Mesenchymal stem cell (in vitro differentiated cells and primary cell): ENCODE results near the gene TMEM44.

Experiments
- DNase-seq: peaks from one replicate; pipeline ENCODE4 v3.0.0-alpha.2; 2013
- H2AFZ ChIP-seq: one replicate; pipeline ENCODE4 v1.6.1; 2013; ENCODE audit warnings: low read depth, mild to moderate bottlenecking, control low read depth, inconsistent platforms, low read length, moderate library complexity
- H2AK5ac ChIP-seq: 2 replicates; pipeline ENCODE4 v1.6.1; 2013; ENCODE audit warnings: low read length, moderate library complexity, mild to moderate bottlenecking, inconsistent platforms; ENCODE audit not compliant: severe bottlenecking
- H2BK120ac ChIP-seq: one replicate; pipeline ENCODE4 v1.6.1; 2013; ENCODE audit warnings: low read depth, mild to moderate bottlenecking, inconsistent platforms, low read length, moderate library complexity
- H2BK12ac ChIP-seq, 2 experiments: one replicate each; pipeline ENCODE4 v1.6.1; 2013; ENCODE audit warnings: inconsistent platforms in 2 of 2, low read length in 2 of 2, mild to moderate bottlenecking in 2 of 2, moderate library complexity in 2 of 2, control low read depth in 1 of 2
- H2BK15ac ChIP-seq: one replicate; pipeline ENCODE4 v1.6.1; 2013; ENCODE audit warnings: mild to moderate bottlenecking, low read depth, inconsistent platforms; ENCODE audit not compliant: poor library complexity, severe bottlenecking
- H2BK5ac ChIP-seq: 2 replicates; pipeline ENCODE4 v1.6.1; 2013; ENCODE audit warnings: low read depth, mild to moderate bottlenecking, low read length, control low read depth, inconsistent platforms; ENCODE audit not compliant: poor library complexity, severe bottlenecking
- H3K14ac ChIP-seq, 2 experiments: one replicate each; pipeline ENCODE4 v1.6.1; 2013; ENCODE audit warnings: inconsistent platforms in 2 of 2, low read length in 2 of 2, control low read depth in 1 of 2, mild to moderate bottlenecking in 1 of 2, moderate library complexity in 1 of 2
- H3K18ac ChIP-seq, 2 experiments: one replicate each; pipeline ENCODE4 v1.6.1; 2013; ENCODE audit warnings: inconsistent platforms in 2 of 2, low read length in 2 of 2, control low read depth in 1 of 2, low read depth in 1 of 2, mild to moderate bottlenecking in 1 of 2
- H3K23ac ChIP-seq, 2 experiments: one replicate each; pipeline ENCODE4 v1.6.1; 2013; ENCODE audit warnings: inconsistent platforms in 2 of 2, low read length in 2 of 2, mild to moderate bottlenecking in 2 of 2, moderate library complexity in 2 of 2, control low read depth in 1 of 2
- H3K27ac ChIP-seq: 2 replicates; pipeline ENCODE4 v1.5.1; 2013; ENCODE audit warnings: mild to moderate bottlenecking, moderate library complexity, low read length, control low read depth, inconsistent platforms; ENCODE audit not compliant: poor library complexity, severe bottlenecking
- H3K27me3 ChIP-seq, 2 experiments: 2 replicates each; pipeline versions ENCODE4 v1.6.1 to v1.7.0; 2013; ENCODE audit warnings: low read length in 2 of 2, mild to moderate bottlenecking in 2 of 2, moderate library complexity in 2 of 2, control low read depth in 1 of 2, inconsistent platforms in 1 of 2; ENCODE audit not compliant: control insufficient read depth in 1 of 2, insufficient read depth in 1 of 2
- H3K36me3 ChIP-seq, 2 experiments: 2 replicates each; pipeline versions ENCODE4 v1.6.1 to v1.7.0; 2013; ENCODE audit warnings: low read length in 2 of 2, control low read depth in 1 of 2, inconsistent platforms in 1 of 2, low read depth in 1 of 2, mild to moderate bottlenecking in 1 of 2; ENCODE audit not compliant: insufficient read depth in 2 of 2, control insufficient read depth in 1 of 2
- H3K4ac ChIP-seq, 2 experiments: one replicate each; pipeline ENCODE4 v1.6.1; 2013; ENCODE audit warnings: inconsistent platforms in 2 of 2, low read length in 2 of 2, mild to moderate bottlenecking in 2 of 2, moderate library complexity in 2 of 2, control low read depth in 1 of 2, low read depth in 1 of 2
- H3K4me1 ChIP-seq: 2 replicates; pipeline ENCODE4 v1.6.1; 2013; ENCODE audit warnings: low read depth, low read length, control low read depth; ENCODE audit not compliant: control insufficient read depth, insufficient read depth
- H3K4me2 ChIP-seq: 2 replicates; pipeline ENCODE4 v1.6.1; 2013; ENCODE audit warnings: low read length, mild to moderate bottlenecking, inconsistent platforms; ENCODE audit not compliant: poor library complexity, severe bottlenecking
- H3K4me3 ChIP-seq, 2 experiments: 2 replicates each; pipeline versions ENCODE4 v1.5.1 to v1.7.0; 2013; ENCODE audit warnings: low read length in 2 of 2, mild to moderate bottlenecking in 2 of 2, control low read depth in 1 of 2, low read depth in 1 of 2; ENCODE audit not compliant: insufficient read depth in 1 of 2
- H3K79me1 ChIP-seq: replicated peaks from 2 replicates; pipeline ENCODE4 v1.6.1; 2013; ENCODE audit warnings: mild to moderate bottlenecking, control low read depth, low read length, inconsistent platforms; ENCODE audit not compliant: poor library complexity, severe bottlenecking
- H3K9ac ChIP-seq: 2 replicates; pipeline ENCODE4 v1.7.0; 2013; ENCODE audit warnings: mild to moderate bottlenecking, low read length, moderate library complexity
- H3K9me3 ChIP-seq: 2 replicates; pipeline ENCODE4 v1.7.0; 2013; ENCODE audit warnings: mild to moderate bottlenecking, low read length; ENCODE audit not compliant: control insufficient read depth
- H4K8ac ChIP-seq: one replicate; pipeline ENCODE4 v1.6.1; 2013; ENCODE audit warnings: inconsistent platforms, mild to moderate bottlenecking, low read length, moderate library complexity
- H4K91ac ChIP-seq: one replicate; pipeline ENCODE4 v1.6.1; 2013; ENCODE audit warnings: mild to moderate bottlenecking, low read length, inconsistent platforms
- WGBS: methylation state at CpG from one replicate; pipeline ENCODE4 v1.1.7; 2013; ENCODE audit warnings: mixed read lengths; 5-methylcytosine and 5-hydroxymethylcytosine counted together

TMEM44 gene

DNA sequence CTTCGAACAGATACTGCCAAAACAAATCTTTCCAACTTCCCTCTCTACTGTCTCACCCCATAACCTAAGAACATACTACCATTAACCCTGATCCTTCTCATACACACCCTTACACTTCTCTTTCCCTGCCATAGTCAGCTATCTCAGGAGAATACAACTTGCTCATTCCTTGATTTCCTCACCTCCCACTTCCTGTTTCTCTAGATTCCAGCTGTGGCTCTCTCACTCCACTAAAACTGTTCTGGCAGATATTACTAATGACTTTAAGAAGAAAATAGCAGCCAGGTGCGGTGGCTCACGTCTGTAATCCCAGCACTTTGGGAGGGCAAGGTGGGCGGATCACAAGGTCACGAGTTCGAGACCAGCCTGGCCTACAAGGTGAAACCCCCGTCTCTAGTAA lies 34.1 kb upstream of the TMEM44 start:
- no peak overlapping the region for H2AK5ac ChIP-seq
- no peaks in the 10 kb centered on the region for H3K9me3 ChIP-seq
- H2BK15ac ChIP-seq, result no peak overlapping the region
- H2BK12ac ChIP-seq, result no peak overlapping the region
- H4K8ac ChIP-seq, result no peak overlapping the region
- DNase-seq, result no peak
- H3K9ac ChIP-seq, result no peak overlapping the region
- H3K23ac ChIP-seq, result no peak overlapping the region
- H3K4me3 ChIP-seq, result no peak overlapping the region
- H3K14ac ChIP-seq, result no peak overlapping the region
- no peak overlapping the region for H2BK5ac ChIP-seq
- 90% methylated on average over 7 of the region's 7 CpGs for WGBS
- no peak overlapping the region for H2AFZ ChIP-seq
- peaks cover 15 to 62% of the 10 kb centered on the region in 2 experiments for H3K36me3 ChIP-seq
- no peak overlapping the region for H4K91ac ChIP-seq
- H3K27ac ChIP-seq, result no peak overlapping the region
- H3K18ac ChIP-seq, result no peak overlapping the region
- H3K4me1 ChIP-seq, result no peaks in the 10 kb centered on the region
- H3K4ac ChIP-seq, result no peak overlapping the region
- H3K4me2 ChIP-seq, result no peak overlapping the region
- no peaks in the 10 kb centered on the region for H3K27me3 ChIP-seq
- peaks cover 22% of the 10 kb centered on the region for H3K79me1 ChIP-seq
- no peak overlapping the region for H2BK120ac ChIP-seq

GRCh38 chr3:194664857-194665256 lies 31.6 kb upstream of the TMEM44 start:
- no peak overlapping the region for H3K9ac ChIP-seq
- no peak overlapping the region for H2BK5ac ChIP-seq
- no peak overlapping the region for H4K8ac ChIP-seq
- 92% methylated on average over 7 of the region's 7 CpGs for WGBS
- H3K79me1 ChIP-seq, result peaks cover 24% of the 10 kb centered on the region
- H3K4me2 ChIP-seq, result no peak overlapping the region
- no peak overlapping the region for H2BK15ac ChIP-seq
- H3K14ac ChIP-seq, result no peak overlapping the region
- no peak overlapping the region for H2AK5ac ChIP-seq
- H3K36me3 ChIP-seq, result peaks cover 20 to 80% of the 10 kb centered on the region in 2 experiments
- H3K4ac ChIP-seq, result no peak overlapping the region
- no peak for DNase-seq
- no peaks in the 10 kb centered on the region for H3K27me3 ChIP-seq
- no peak overlapping the region for H3K4me3 ChIP-seq
- no peak overlapping the region for H3K18ac ChIP-seq
- H3K9me3 ChIP-seq, result no peaks in the 10 kb centered on the region
- no peak overlapping the region for H4K91ac ChIP-seq
- no peak overlapping the region for H2AFZ ChIP-seq
- H3K23ac ChIP-seq, result no peak overlapping the region
- no peak overlapping the region for H2BK12ac ChIP-seq
- H3K27ac ChIP-seq, result no peak overlapping the region
- no peaks in the 10 kb centered on the region for H3K4me1 ChIP-seq
- no peak overlapping the region for H2BK120ac ChIP-seq

GRCh38 chr3:194661946-194662345 lies 28.7 kb upstream of the TMEM44 start:
- no peak overlapping the region for H3K4ac ChIP-seq
- H2AK5ac ChIP-seq, result no peak overlapping the region
- H3K27ac ChIP-seq, result no peak overlapping the region
- no peaks in the 10 kb centered on the region for H3K27me3 ChIP-seq
- H3K9ac ChIP-seq, result no peak overlapping the region
- H3K9me3 ChIP-seq, result no peaks in the 10 kb centered on the region
- H3K4me2 ChIP-seq, result no peak overlapping the region
- peaks cover 22 to 85% of the 10 kb centered on the region in 2 experiments for H3K36me3 ChIP-seq
- H3K79me1 ChIP-seq, result peaks cover 24% of the 10 kb centered on the region
- WGBS, result 80% methylated on average over 5 of the region's 6 CpGs
- H2AFZ ChIP-seq, result no peak overlapping the region
- no peak overlapping the region for H4K8ac ChIP-seq
- H4K91ac ChIP-seq, result no peak overlapping the region
- DNase-seq, result no peak
- no peak overlapping the region for H2BK15ac ChIP-seq
- H3K4me3 ChIP-seq, result no peak overlapping the region
- no peak overlapping the region for H3K18ac ChIP-seq
- no peak overlapping the region for H3K14ac ChIP-seq
- H2BK12ac ChIP-seq, result no peak overlapping the region
- no peak overlapping the region for H2BK5ac ChIP-seq
- H3K4me1 ChIP-seq, result no peaks in the 10 kb centered on the region
- no peak overlapping the region for H3K23ac ChIP-seq
- no peak overlapping the region for H2BK120ac ChIP-seq

GRCh38 chr3:194661374-194661773 lies 28.2 kb upstream of the TMEM44 start:
- H3K4me3 ChIP-seq, result no peak overlapping the region
- H3K9me3 ChIP-seq, result no peaks in the 10 kb centered on the region
- no CpG with 5 or more reads among the region's 3 CpGs for WGBS
- H3K4ac ChIP-seq, result no peak overlapping the region
- H4K91ac ChIP-seq, result no peak overlapping the region
- no peak overlapping the region for H4K8ac ChIP-seq
- no peaks in the 10 kb centered on the region for H3K4me1 ChIP-seq
- H2BK5ac ChIP-seq, result no peak overlapping the region
- no peak overlapping the region for H2BK12ac ChIP-seq
- H2BK120ac ChIP-seq, result no peak overlapping the region
- peaks cover 19 to 80% of the 10 kb centered on the region in 2 experiments for H3K36me3 ChIP-seq
- H2AK5ac ChIP-seq, result no peak overlapping the region
- no peak overlapping the region for H3K14ac ChIP-seq
- H3K18ac ChIP-seq, result no peak overlapping the region
- H3K23ac ChIP-seq, result no peak overlapping the region
- no peak for DNase-seq
- no peak overlapping the region for H3K4me2 ChIP-seq
- H3K79me1 ChIP-seq, result peaks cover 22% of the 10 kb centered on the region
- H3K27ac ChIP-seq, result no peak overlapping the region
- H3K27me3 ChIP-seq, result no peaks in the 10 kb centered on the region
- H2BK15ac ChIP-seq, result no peak overlapping the region
- no peak overlapping the region for H3K9ac ChIP-seq
- no peak overlapping the region for H2AFZ ChIP-seq
